ENCODE data around the gene SOAT1. TPM values are rescaled to one million over a fixed set of nuclear protein-coding genes. Genes with fewer than 3 reads are reported as not detected.

SOAT1 gene
- total RNA-seq, 1 experiment from 2014 or later = 7.5 TPM

DNA sequence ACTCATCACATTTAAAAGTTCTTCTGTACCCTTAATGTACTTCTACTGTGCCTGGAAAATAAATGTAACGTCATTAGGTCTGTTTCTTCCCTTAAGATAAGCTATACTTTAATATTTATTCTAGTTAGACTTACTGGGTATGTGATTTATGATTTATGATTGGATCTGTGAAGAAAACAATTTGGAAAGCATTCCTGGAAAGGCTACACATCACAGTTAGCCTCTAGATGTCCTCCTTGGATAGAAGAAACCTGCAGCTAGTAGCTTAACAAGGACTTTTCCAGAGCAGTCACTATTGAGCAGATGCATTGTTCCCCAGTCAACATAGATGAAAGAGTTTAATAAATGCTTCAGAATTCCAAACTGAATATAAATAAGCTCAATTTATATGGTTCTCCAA lies 41.9 kb upstream of the SOAT1 start:
- TF ChIP-seq, protein P1, sequence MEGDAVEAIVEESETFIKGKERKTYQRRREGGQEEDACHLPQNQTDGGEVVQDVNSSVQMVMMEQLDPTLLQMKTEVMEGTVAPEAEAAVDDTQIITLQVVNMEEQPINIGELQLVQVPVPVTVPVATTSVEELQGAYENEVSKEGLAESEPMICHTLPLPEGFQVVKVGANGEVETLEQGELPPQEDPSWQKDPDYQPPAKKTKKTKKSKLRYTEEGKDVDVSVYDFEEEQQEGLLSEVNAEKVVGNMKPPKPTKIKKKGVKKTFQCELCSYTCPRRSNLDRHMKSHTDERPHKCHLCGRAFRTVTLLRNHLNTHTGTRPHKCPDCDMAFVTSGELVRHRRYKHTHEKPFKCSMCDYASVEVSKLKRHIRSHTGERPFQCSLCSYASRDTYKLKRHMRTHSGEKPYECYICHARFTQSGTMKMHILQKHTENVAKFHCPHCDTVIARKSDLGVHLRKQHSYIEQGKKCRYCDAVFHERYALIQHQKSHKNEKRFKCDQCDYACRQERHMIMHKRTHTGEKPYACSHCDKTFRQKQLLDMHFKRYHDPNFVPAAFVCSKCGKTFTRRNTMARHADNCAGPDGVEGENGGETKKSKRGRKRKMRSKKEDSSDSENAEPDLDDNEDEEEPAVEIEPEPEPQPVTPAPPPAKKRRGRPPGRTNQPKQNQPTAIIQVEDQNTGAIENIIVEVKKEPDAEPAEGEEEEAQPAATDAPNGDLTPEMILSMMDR (conservative IDR thresholded peaks at IDR 0.05) = peak; percentile 62
- Histone ChIP-seq H4K20me1 (ENCODE audit: control insufficient read depth, insufficient read depth, insufficient read length) (no peaks in the 10 kb centered on the region), H2BK20ac (ENCODE audit: low read depth, low read length, poor library complexity, severe bottlenecking) (no peak overlapping the region), H3K79me2 (ENCODE audit: insufficient read depth, low read length) (no peaks in the 10 kb centered on the region), H3T11ph (ENCODE audit: low read length) (no peak overlapping the region), H3K18ac (ENCODE audit: insufficient read length, low read depth, low read length) (no peak overlapping the region), H3K79me1 (ENCODE audit: insufficient read depth, low read depth, low read length, poor library complexity, severe bottlenecking) (no peaks in the 10 kb centered on the region), H2BK5ac (ENCODE audit: insufficient read length, low read length) (no peak overlapping the region), H2BK15ac (ENCODE audit: low read depth, low read length) (no peak overlapping the region), H3K4ac (ENCODE audit: low read depth, low read length) (no peak overlapping the region), H2BK12ac (ENCODE audit: insufficient read length, low read depth, low read length) (no peak overlapping the region), H3K4me2 (ENCODE audit: insufficient read depth, insufficient read length, low read length) (no peak overlapping the region), H2BK120ac (ENCODE audit: low read depth, low read length, poor library complexity, severe bottlenecking) (no peak overlapping the region), H2AK5ac (ENCODE audit: insufficient read length, low read length) (no peak overlapping the region), H3K9me3 (ENCODE audit: control insufficient read depth, low read depth, low read length) (no peaks in the 10 kb centered on the region), H4K91ac (ENCODE audit: insufficient read length, low read depth, low read length) (no peak overlapping the region), H4K5ac (ENCODE audit: insufficient read length, low read depth, low read length) (no peak overlapping the region), H4K8ac (replicated peaks; ENCODE audit: insufficient read length, low read depth, low read length) (no peak overlapping the region), H3K56ac (ENCODE audit: insufficient read length, low read depth, low read length) (no peak overlapping the region), H3K14ac (ENCODE audit: insufficient read depth, low read length) (no peak overlapping the region), H3K23ac (ENCODE audit: insufficient read length, low read depth, low read length) (no peak overlapping the region), H3K9ac (ENCODE audit: extremely low read depth, insufficient read length, low read length) (no peak overlapping the region), H3K27ac (ENCODE audit: insufficient read length, low read depth, low read length) (no peak overlapping the region), H3K4me1 (ENCODE audit: insufficient read depth, low read length) (no peaks in the 10 kb centered on the region), H3K23me2 (ENCODE audit: insufficient read length, low read depth, low read length, poor library complexity, severe bottlenecking) (no peaks in the 10 kb centered on the region), H3K27me3 (ENCODE audit: insufficient read depth, low read length) (no peaks in the 10 kb centered on the region), H2AFZ (ENCODE audit: low read length) (no peak overlapping the region)
- no peak overlapping the region for H3K4me3 Mint-ChIP-seq
- no peak overlapping the region for H3K27ac Mint-ChIP-seq
- H3K4me1 Mint-ChIP-seq = no peaks in the 10 kb centered on the region
- H3K27me3 Mint-ChIP-seq (ENCODE audit: low read depth) = no peaks in the 10 kb centered on the region; the same call in 1 of the 2 replicates
- DNase-seq = no peak
- no peaks in the 10 kb centered on the region for H3K9me3 Mint-ChIP-seq
- no peaks in the 10 kb centered on the region for H3K36me3 Mint-ChIP-seq (ENCODE audit: insufficient read depth in 1 of 3, low read depth in 3 of 3)
- WGBS (ENCODE audit: extremely low coverage, insufficient read length, low lambda C conversion rate) = no CpG with 5 or more reads among the region's 1 CpG

Data from H9 (cell line).